HG02588 (cell line): ENCODE data around the gene CUL3.

Source experiments
- ATAC-seq: cut with Tn5 transposase; IDR thresholded peaks from one replicate; pipeline ENCODE4 v1.9.1; 2021; ENCODE audit warnings: mild to moderate bottlenecking, moderate library complexity; ENCODE audit not compliant: unreplicated experiment

The CUL3 gene

DNA sequence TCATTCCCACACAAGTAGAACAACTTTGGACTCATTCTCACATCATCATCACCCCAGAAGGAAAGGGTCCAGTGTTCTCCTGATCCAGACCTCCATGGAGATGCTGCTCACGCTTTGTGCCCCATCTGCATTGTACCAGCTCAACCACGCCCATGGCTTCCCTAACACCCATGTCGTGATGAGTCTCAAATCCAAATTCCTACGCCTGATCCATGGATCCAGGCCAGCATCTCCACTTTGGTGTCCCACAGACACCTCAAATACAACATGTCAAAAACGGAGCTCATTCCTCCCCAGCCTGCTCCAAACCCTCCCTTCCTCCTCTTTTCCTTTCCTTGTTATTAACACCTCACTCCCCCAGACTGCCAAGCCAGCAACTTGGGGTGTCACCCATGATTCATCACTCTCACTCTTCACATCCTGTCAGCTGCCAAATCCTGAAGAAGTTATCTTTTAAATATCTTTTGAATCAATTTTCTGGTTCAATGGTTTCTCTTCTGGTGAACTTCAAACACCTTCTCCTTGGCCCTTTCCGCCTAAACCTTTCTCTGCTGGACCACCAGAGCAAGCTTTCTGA, 153.1 kb downstream of the CUL3 start:
- ATAC-seq = no peak

DNA sequence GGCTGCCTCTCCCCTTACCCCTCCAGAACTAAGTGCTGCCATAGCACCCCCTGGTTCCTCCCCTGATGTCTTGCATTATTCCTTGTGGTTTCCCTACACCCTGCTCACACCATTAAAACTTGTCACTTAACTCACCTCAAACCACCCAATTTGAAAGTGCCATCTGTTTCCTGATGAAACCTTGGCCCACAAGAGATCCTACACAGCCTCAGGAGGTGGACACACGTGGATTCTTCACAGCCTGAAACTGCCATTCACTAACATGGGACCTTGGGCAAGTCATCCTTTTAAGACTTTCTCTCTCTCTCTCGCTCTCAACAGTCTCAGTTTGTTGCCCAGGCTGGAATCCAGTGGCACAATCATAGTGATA, 155.7 kb downstream of the CUL3 start:
- ATAC-seq = no peak

DNA sequence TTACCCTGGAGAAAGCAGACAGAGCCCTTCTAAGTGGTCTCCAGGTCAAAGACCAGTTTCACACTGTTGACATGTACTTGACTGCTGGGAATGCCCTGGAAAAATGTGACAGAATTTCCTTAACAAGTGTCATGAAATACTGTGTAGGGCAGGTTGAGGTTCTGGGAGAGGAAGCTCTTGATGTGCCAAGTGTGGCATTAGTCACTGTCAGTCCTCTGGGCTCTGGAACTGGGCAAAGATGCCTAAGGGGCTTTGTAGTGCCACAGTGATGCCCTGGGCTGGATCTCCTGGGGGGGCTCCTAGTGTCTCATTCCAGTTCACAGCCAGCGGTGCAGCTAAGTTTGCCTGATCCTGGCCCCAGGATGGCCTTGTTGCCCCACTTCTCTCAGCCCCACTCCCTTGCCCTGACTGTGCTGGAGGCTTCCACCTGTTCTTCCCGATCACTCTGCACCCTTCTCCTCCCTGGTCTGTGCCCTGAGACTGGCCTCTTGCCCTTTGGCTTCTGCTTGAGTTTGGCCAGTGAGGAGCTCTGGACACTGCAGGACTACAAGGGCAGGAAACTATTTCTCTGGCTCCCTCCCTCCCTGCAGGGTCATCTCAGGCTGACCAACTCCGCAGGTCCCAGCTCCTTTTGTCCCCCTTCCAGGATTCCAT, 156.2 kb downstream of the CUL3 start:
- no peak for ATAC-seq

DNA sequence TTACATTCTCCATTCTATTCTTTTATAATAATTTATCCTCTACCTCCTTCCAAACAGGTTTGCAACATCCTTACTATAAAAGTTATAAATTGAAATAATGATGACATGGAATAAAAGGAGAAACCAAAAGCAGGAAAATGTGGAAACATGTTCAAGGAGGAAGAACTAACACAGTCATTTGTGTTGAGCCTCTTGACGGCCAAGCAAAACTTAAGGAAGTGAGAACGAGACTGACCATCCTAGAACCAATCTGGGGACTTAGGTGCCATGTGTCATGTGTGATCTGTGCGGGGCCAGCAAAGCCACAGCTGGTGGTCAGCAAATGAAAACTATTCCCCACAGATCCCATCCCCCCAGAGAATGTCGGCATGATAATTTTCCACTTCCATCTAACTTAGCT, 157.7 kb downstream of the CUL3 start:
- no peak for ATAC-seq

DNA sequence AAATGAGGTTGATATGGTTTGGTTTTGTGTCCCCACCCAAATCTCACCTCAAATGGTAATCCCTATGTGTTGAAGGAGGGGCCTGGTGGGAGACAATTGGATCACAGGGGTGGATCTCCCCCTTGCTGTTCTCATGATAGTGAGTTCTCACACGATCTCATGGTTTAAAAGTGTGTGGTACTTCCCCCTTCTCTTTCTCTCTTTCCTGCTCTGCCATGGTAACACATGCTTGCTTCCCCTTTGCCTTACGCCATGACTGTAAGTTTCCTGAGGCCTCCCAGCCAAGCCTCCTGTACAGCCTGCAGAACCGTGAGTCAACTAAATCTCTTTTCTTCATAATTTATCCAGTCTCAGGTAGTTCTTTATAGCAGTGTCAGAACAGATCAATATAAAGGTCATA, 158.5 kb downstream of the CUL3 start:
- ATAC-seq = no peak

DNA sequence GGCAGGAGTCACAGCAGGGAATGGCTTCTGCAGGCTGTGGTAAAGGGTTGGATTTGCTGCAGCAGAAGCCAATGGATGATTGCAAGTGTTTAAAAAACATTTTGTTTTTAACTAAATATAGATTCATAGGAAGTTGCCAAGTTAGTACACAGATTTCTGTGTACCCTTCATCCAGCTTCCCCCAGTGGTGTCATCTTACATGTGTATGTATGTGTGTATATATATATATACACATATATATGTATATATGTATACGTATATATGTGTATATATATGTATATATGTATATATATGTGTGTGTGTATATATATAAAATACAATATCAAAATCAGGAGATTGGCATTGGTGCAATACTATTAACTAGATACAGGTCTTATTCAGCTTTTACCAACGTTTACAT, 164.1 kb downstream of the CUL3 start:
- no peak for ATAC-seq
